ENCODE measurements around the gene ZNF638.

The ZNF638 gene

DNA sequence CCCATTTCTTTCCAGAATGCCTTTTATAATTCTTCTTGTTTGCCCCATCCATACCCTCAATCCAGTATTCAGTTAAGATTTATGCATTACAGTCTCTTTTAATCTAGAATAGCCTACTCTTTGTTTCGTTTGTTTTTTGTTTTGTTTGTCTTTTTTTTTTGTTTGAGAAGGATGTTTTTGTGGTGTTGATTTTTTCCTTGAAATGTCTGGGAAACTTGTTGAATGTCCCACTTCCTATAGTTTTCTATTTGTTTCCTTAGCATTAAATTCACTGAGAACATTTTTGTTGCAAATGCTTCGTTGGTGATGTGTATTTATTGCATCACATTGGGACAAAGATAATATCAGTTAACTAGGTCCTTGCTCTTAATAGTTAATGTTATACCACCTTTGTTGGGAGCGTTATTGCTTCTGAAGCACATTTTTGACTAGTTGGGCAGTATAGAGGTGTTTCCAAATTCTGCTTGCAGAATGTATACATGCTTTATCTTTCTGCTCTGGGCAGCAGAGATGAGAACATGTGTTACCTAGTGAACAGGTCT lies 28.9 kb downstream of the ZNF638 start:
- H3K9me3 ChIP-seq = no peaks in the 10 kb centered on the region
- TF ChIP-seq, protein P1, sequence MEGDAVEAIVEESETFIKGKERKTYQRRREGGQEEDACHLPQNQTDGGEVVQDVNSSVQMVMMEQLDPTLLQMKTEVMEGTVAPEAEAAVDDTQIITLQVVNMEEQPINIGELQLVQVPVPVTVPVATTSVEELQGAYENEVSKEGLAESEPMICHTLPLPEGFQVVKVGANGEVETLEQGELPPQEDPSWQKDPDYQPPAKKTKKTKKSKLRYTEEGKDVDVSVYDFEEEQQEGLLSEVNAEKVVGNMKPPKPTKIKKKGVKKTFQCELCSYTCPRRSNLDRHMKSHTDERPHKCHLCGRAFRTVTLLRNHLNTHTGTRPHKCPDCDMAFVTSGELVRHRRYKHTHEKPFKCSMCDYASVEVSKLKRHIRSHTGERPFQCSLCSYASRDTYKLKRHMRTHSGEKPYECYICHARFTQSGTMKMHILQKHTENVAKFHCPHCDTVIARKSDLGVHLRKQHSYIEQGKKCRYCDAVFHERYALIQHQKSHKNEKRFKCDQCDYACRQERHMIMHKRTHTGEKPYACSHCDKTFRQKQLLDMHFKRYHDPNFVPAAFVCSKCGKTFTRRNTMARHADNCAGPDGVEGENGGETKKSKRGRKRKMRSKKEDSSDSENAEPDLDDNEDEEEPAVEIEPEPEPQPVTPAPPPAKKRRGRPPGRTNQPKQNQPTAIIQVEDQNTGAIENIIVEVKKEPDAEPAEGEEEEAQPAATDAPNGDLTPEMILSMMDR (IDR thresholded peaks at IDR 0.05) = no peak
- no peak overlapping the region for H3K4me3 ChIP-seq (ENCODE audit: low read depth in 1 of 2, low read length in 1 of 2)
- no peak overlapping the region for H3K27ac ChIP-seq
- no peaks in the 10 kb centered on the region for H3K27me3 ChIP-seq
- peaks cover 90% of the 10 kb centered on the region for H3K36me3 ChIP-seq
- no peaks in the 10 kb centered on the region for H3K4me1 ChIP-seq (ENCODE audit: control insufficient read depth in 1 of 2, insufficient read depth in 1 of 2, low read depth in 1 of 2, low read length in 1 of 2)

DNA sequence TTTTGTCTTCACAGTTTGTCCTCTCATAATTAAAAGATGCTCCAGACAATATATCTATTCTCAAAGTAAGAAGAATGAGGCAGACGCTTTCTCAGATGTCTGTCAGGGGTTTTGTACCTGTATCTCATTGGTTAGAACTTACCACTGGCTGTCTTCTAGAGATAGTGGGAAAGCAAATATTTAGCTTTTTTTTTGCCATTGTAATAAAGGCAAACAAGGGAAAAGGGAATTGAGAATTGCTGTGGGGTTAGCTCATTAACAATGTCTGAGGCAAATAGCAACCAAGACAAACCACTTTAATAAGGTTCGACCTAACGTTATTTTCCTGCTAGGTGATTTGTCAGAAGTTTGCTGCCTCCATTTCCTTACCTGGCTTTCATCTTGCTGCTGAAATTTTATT lies 30.0 kb downstream of the ZNF638 start:
- TF ChIP-seq, protein P1 (IDR thresholded peaks at IDR 0.05) = no peak
- peaks cover 90% of the 10 kb centered on the region for H3K36me3 ChIP-seq
- H3K9me3 ChIP-seq = no peaks in the 10 kb centered on the region
- no peaks in the 10 kb centered on the region for H3K27me3 ChIP-seq
- H3K4me3 ChIP-seq (ENCODE audit: low read depth in 1 of 2, low read length in 1 of 2) = no peak overlapping the region
- H3K27ac ChIP-seq = no peak overlapping the region
- no peaks in the 10 kb centered on the region for H3K4me1 ChIP-seq (ENCODE audit: control insufficient read depth in 1 of 2, insufficient read depth in 1 of 2, low read depth in 1 of 2, low read length in 1 of 2)

DNA sequence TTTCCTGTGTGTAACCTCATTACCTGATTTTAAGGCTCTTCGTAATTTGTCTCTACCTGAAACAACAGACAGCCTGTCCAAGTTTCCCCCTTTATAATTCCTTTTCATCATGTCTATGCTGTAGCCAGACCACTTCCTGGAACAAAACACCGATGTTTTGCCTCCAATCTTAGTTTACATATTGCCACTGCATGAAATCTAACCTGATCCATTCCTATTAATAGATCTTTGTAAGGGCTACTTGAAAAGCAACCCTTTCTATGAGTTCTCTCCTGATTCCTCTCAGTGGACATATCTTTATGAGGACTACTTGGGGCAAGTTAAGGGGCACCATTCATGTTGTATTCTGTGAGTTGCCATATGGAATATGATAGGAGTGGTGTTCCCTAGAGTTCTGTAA lies 30.9 kb downstream of the ZNF638 start:
- H3K36me3 ChIP-seq = peaks cover 90% of the 10 kb centered on the region
- H3K4me3 ChIP-seq (ENCODE audit: low read depth in 1 of 2, low read length in 1 of 2) = no peak overlapping the region
- no peak overlapping the region for H3K27ac ChIP-seq
- no peaks in the 10 kb centered on the region for H3K27me3 ChIP-seq
- no peaks in the 10 kb centered on the region for H3K4me1 ChIP-seq (ENCODE audit: control insufficient read depth in 1 of 2, insufficient read depth in 1 of 2, low read depth in 1 of 2, low read length in 1 of 2)
- no peaks in the 10 kb centered on the region for H3K9me3 ChIP-seq
- TF ChIP-seq, protein P1 (IDR thresholded peaks at IDR 0.05) = no peak

DNA sequence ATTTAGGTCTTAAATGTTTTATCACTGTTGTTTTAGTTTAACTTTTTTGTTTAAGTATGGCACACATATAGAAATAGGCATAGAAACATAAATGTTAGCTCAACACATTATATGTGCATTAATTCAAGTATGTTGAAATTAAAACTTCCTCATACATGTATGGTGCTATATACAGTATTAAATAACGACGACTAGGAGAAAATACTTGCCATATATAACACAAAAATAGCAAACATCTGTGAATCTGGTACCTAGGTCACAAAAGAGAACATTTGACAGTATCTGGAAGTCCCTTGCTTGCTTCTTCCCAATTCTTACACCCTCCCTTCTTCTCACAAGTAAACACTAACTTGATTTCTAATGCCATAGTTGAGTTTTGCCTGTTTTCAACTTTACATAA lies 38.4 kb downstream of the ZNF638 start:
- no peak overlapping the region for H3K27ac ChIP-seq
- peaks cover 85% of the 10 kb centered on the region for H3K36me3 ChIP-seq
- no peaks in the 10 kb centered on the region for H3K4me1 ChIP-seq (ENCODE audit: control insufficient read depth in 1 of 2, insufficient read depth in 1 of 2, low read depth in 1 of 2, low read length in 1 of 2)
- TF ChIP-seq, protein P1 (IDR thresholded peaks at IDR 0.05) = no peak
- H3K9me3 ChIP-seq = no peaks in the 10 kb centered on the region
- no peaks in the 10 kb centered on the region for H3K27me3 ChIP-seq
- H3K4me3 ChIP-seq (ENCODE audit: low read depth in 1 of 2, low read length in 1 of 2) = no peak overlapping the region

DNA sequence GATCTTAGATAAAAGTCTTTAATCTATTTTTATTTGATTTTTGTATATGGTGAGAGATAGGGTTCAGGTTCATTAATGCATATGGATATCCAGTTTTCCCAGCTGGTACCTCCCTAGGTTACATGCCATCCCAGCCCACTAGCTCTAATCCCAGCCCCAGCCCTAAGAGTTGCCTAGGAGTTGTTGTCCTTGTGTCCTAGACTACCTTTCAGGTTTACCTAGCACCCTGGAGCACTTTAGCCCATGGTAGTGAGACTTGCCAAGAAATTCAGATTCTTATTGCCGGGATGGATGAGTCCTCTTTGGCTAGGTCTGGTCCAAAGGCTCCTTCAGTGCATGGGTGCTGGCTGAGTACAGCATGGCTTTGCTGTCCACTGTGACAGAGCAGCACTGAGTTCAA lies 40.5 kb downstream of the ZNF638 start:
- TF ChIP-seq, protein P1 (IDR thresholded peaks at IDR 0.05) = no peak
- Histone ChIP-seq H3K4me1 (ENCODE audit: control insufficient read depth in 1 of 2, insufficient read depth in 1 of 2, low read depth in 1 of 2, low read length in 1 of 2) (no peaks in the 10 kb centered on the region), H3K4me3 (ENCODE audit: low read depth in 1 of 2, low read length in 1 of 2) (no peak overlapping the region), H3K36me3 (peaks cover 84% of the 10 kb centered on the region), H3K9me3 (no peaks in the 10 kb centered on the region), H3K27ac (no peak overlapping the region), H3K27me3 (no peaks in the 10 kb centered on the region)

DNA sequence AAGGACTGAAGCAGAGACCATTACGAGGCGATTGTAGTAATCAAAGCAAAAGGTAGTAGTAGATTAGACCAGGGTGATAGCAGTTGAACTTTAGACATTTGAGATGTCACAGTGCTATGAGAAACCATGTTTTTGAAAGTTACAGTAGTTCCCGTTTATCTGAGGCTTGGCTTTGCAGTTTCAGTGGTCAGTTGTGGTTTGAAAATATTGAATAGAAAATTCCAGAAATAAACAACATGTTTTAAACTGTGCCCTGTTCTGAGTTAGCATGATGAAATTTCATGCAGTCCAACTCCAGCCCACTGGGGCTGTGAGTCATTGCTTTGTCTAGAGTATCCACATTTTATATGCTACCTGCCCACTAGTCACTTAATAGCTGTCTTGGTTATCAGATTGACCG lies 47.5 kb downstream of the ZNF638 start:
- TF ChIP-seq, protein P1 (IDR thresholded peaks at IDR 0.05) = no peak
- H3K36me3 ChIP-seq = peaks cover 56% of the 10 kb centered on the region

More for the DNA sequence above, 47.5 kb downstream of the ZNF638 start:
- Histone ChIP-seq H3K9me3 (no peaks in the 10 kb centered on the region), H3K27me3 (no peaks in the 10 kb centered on the region), H3K4me1 (ENCODE audit: control insufficient read depth in 1 of 2, insufficient read depth in 1 of 2, low read depth in 1 of 2, low read length in 1 of 2) (no peaks in the 10 kb centered on the region), H3K27ac (peak overlapping the region; percentile 14), H3K4me3 (ENCODE audit: low read depth in 1 of 2, low read length in 1 of 2) (no peak overlapping the region)
